H1 (cell line): ENCODE measurements around the gene PIAS2. TPM values are rescaled to one million over a fixed set of nuclear protein-coding genes. Genes with fewer than 3 reads are reported as not detected.

Experiments
- CTCF ChIA-PET: fragments of 300-600 bp; sonication (Branson Sonifier 250); formaldehyde crosslinking; loops from one replicate; lab custom pipeline; 2021; ENCODE audit not compliant: partially characterized antibody; lab: Charles Lee
- POLR2A ChIA-PET: fragments of 300-600 bp; sonication (Branson Sonifier 250); formaldehyde crosslinking; loops from one replicate; lab custom pipeline; 2021; ENCODE audit warnings: inconsistent platforms; ENCODE audit not compliant: partially characterized antibody; lab: Charles Lee
- DNase-seq, 2 experiments: peaks; one replicate each; pipeline versions ENCODE4 v3.0.0 to v3.0.0-alpha.2; 2010 to 2022; ENCODE audit warnings: low spot score in 2 of 2, low read depth in 1 of 2, mixed read lengths in 1 of 2
- FAIRE-seq: peaks from 2 replicates; lab custom pipeline; 2011; peaks lifted over from hg19 to GRCh38; lab: Jason Lieb, UNC
- H2AFZ ChIP-seq: 2 replicates; pipeline ENCODE4 v1.8.1; 2012; ENCODE audit warnings: low read length, inconsistent platforms
- H2AK5ac ChIP-seq: 2 replicates; pipeline ENCODE4 v1.6.1; 2013; ENCODE audit warnings: low read depth, low read length
- H2BK120ac ChIP-seq: replicated peaks from 2 replicates; pipeline ENCODE3; 2013; ENCODE audit warnings: low read depth, low read length, inconsistent platforms
- H2BK12ac ChIP-seq: 2 replicates; pipeline ENCODE4 v1.6.1; 2013; ENCODE audit warnings: low read depth, low read length
- H2BK15ac ChIP-seq: 2 replicates; pipeline ENCODE4 v1.6.1; 2013; ENCODE audit warnings: low read length
- H2BK20ac ChIP-seq: 2 replicates; pipeline ENCODE4 v1.6.1; 2013; ENCODE audit warnings: low read length
- H2BK5ac ChIP-seq: 2 replicates; pipeline ENCODE4 v1.6.1; 2013; ENCODE audit warnings: low read depth, low read length
- H3K14ac ChIP-seq: 2 replicates; pipeline ENCODE4 v1.6.1; 2013; ENCODE audit warnings: inconsistent platforms; ENCODE audit not compliant: insufficient read length
- H3K18ac ChIP-seq: 2 replicates; pipeline ENCODE4 v1.6.1; 2013; ENCODE audit warnings: low read length; ENCODE audit errors: extremely low read depth
- H3K23ac ChIP-seq: 2 replicates; pipeline ENCODE4 v1.6.1; 2013; ENCODE audit warnings: inconsistent platforms; ENCODE audit not compliant: insufficient read length
- H3K23me2 ChIP-seq: 2 replicates; pipeline ENCODE4 v1.6.1; 2013; ENCODE audit warnings: low read depth, low read length
- H3K27ac ChIP-seq: 2 replicates; pipeline ENCODE4 v1.6.1; 2011; ENCODE audit warnings: low read depth, low read length, inconsistent platforms
- H3K27me3 ChIP-seq, 4 experiments: replicated peaks in 1 of 4; 1 replicate in 1 of 4; 2 replicates in 3 of 4; pipeline versions ENCODE4 v1.6.1 to v1.8.1; 2011 to 2013; ENCODE audit warnings: low read length in 3 of 4, mild to moderate bottlenecking in 3 of 4, inconsistent platforms in 2 of 4, mixed read lengths in 2 of 4, moderate library complexity in 1 of 4; ENCODE audit not compliant: control insufficient read depth in 3 of 4, insufficient read depth in 3 of 4; ENCODE audit errors: extremely low read depth in 1 of 4
- H3K36me3 ChIP-seq, 4 experiments: 2 replicates each; pipeline versions ENCODE4 v1.6.1 to v1.8.1; 2011 to 2013; ENCODE audit warnings: mild to moderate bottlenecking in 4 of 4, low read length in 3 of 4, moderate library complexity in 2 of 4, control low read depth in 1 of 4, inconsistent platforms in 1 of 4; ENCODE audit not compliant: insufficient read depth in 4 of 4, control insufficient read depth in 2 of 4
- H3K4ac ChIP-seq: replicated peaks from 2 replicates; pipeline ENCODE3; 2013; ENCODE audit warnings: low read length, low read depth, mixed read lengths, inconsistent platforms; ENCODE audit not compliant: insufficient read length
- H3K4me1 ChIP-seq, 4 experiments: replicated peaks in 1 of 4; 1 replicate in 1 of 4; 2 replicates in 3 of 4; pipeline versions ENCODE4 v1.6.1 to v1.8.1; 2011 to 2013; ENCODE audit warnings: low read length in 3 of 4, inconsistent platforms in 2 of 4, mixed read lengths in 1 of 4; ENCODE audit not compliant: insufficient read depth in 4 of 4, control insufficient read depth in 3 of 4
- H3K4me2 ChIP-seq, 2 experiments: 2 replicates each; pipeline versions ENCODE4 v1.6.1 to v1.8.1; 2011 to 2013; ENCODE audit warnings: low read depth in 2 of 2, low read length in 2 of 2, control low read depth in 1 of 2, inconsistent platforms in 1 of 2, mild to moderate bottlenecking in 1 of 2; ENCODE audit not compliant: insufficient read depth in 1 of 2
- H3K4me3 ChIP-seq, 4 experiments: fragments of 200-600, 300-600 bp in 1 of 4; sonication (generic), shearing (Covaris generic), sonication (Bioruptor Twin) in 1 of 4; 2 replicates each; pipeline versions ENCODE4 v1.5.1 to v1.8.1; 2011 to 2016; ENCODE audit warnings: low read length in 4 of 4, low read depth in 3 of 4, control low read depth in 2 of 4, inconsistent platforms in 2 of 4, mild to moderate bottlenecking in 2 of 4, mixed read lengths in 1 of 4, moderate library complexity in 1 of 4; ENCODE audit not compliant: insufficient read depth in 2 of 4; ENCODE audit errors: extremely low read depth in 1 of 4
- H3K56ac ChIP-seq: replicated peaks from 2 replicates; pipeline ENCODE3; 2013; ENCODE audit warnings: low read depth, mild to moderate bottlenecking, mixed read lengths, low read length, inconsistent platforms; ENCODE audit not compliant: insufficient read length
- H3K79me1 ChIP-seq: 2 replicates; pipeline ENCODE4 v1.6.1; 2013; ENCODE audit warnings: low read depth, low read length, control low read depth
- H3K79me2 ChIP-seq, 2 experiments: 2 replicates each; pipeline versions ENCODE4 v1.6.1 to v1.8.1; 2012 to 2013; ENCODE audit warnings: low read length in 2 of 2, mild to moderate bottlenecking in 2 of 2, inconsistent platforms in 1 of 2; ENCODE audit not compliant: insufficient read depth in 2 of 2, control insufficient read depth in 1 of 2
- H3K9ac ChIP-seq, 4 experiments: replicated peaks in 1 of 4; 1 replicate in 1 of 4; 2 replicates in 3 of 4; pipeline versions ENCODE4 v1.6.1 to v1.8.1; 2011 to 2013; ENCODE audit warnings: low read depth in 3 of 4, low read length in 3 of 4, control low read depth in 2 of 4, mild to moderate bottlenecking in 2 of 4, moderate library complexity in 2 of 4, inconsistent platforms in 1 of 4; ENCODE audit errors: extremely low read depth in 1 of 4
- H3K9me3 ChIP-seq, 2 experiments: 2 replicates each; pipeline versions ENCODE4 v1.6.1 to v1.8.1; 2012 to 2013; ENCODE audit warnings: mild to moderate bottlenecking in 2 of 2, moderate library complexity in 2 of 2, control low read depth in 1 of 2, inconsistent platforms in 1 of 2, low read depth in 1 of 2, low read length in 1 of 2, mixed read lengths in 1 of 2; ENCODE audit not compliant: insufficient read depth in 2 of 2
- H4K20me1 ChIP-seq, 2 experiments: replicated peaks in 1 of 2; 2 replicates each; pipeline versions ENCODE3 to v1.8.1; 2011 to 2013; ENCODE audit warnings: inconsistent platforms in 2 of 2, low read length in 2 of 2, mild to moderate bottlenecking in 1 of 2; ENCODE audit not compliant: insufficient read depth in 2 of 2, control insufficient read depth in 1 of 2
- H4K5ac ChIP-seq: 2 replicates; pipeline ENCODE4 v1.6.1; 2013; ENCODE audit warnings: low read length, low read depth, mixed read lengths, inconsistent platforms; ENCODE audit not compliant: insufficient read length
- H4K8ac ChIP-seq: 2 replicates; pipeline ENCODE4 v1.8.0; 2013; ENCODE audit warnings: mild to moderate bottlenecking, moderate library complexity, low read length, inconsistent platforms; ENCODE audit not compliant: insufficient read depth; ENCODE audit errors: extremely low read depth
- H4K91ac ChIP-seq: replicated peaks from 2 replicates; pipeline ENCODE3; 2013; ENCODE audit warnings: low read length, mixed read lengths, inconsistent platforms; ENCODE audit not compliant: insufficient read length
- SAP30 ChIP-seq: fragments of 300-600 bp; sonication (generic); IDR thresholded peaks from 2 replicates; pipeline ENCODE4 v1.7.1; 2012; ENCODE audit warnings: low read length, moderate library complexity, mild to moderate bottlenecking, inconsistent platforms; ENCODE audit not compliant: insufficient read depth, insufficient replicate concordance
- WGBS, 2 experiments: shearing (Covaris generic) in 1 of 2; methylation state at CpG; one replicate each; pipeline versions ENCODE4 v1.1.6 to v1.1.7; 2013 to 2015; ENCODE audit warnings: low lambda C conversion rate in 2 of 2, mixed read lengths in 2 of 2, inconsistent platforms in 1 of 2, low coverage in 1 of 2, missing lambda C conversion rate in 1 of 2; ENCODE audit not compliant: insufficient replicate concordance in 2 of 2, insufficient coverage in 1 of 2, insufficient read length in 1 of 2; ENCODE audit errors: extremely low coverage in 1 of 2, missing lambda C conversion rate in 1 of 2; 5-methylcytosine and 5-hydroxymethylcytosine counted together
- polyA plus RNA-seq, 7 experiments: library from polyadenylated mRNA; depleted of rRNA in 3 of 7; stranded (reverse) in 5 of 7; unstranded in 2 of 7; fragments of >200 nt in 5 of 7; fragments of 200-250 nt in 2 of 7; gene quantifications; 1 replicate in 5 of 7; 2 replicates in 1 of 7; 4 replicates in 1 of 7; pipeline versions ENCODE4 v1.2.1 to v1.2.3, GENCODE V29; 2011 to 2013; ENCODE audit warnings: missing spikeins in 2 of 7, mixed read lengths in 2 of 7
- total RNA-seq: library from RNA; stranded (reverse); fragmentation: NEBNext Ultra II Directional; extraction: Animal tissue kit (Norgen Biotek cat#: 25700); gene quantifications from 2 replicates; pipeline ENCODE4 v1.2.1, GENCODE V29; 2021
- TF ChIP-seq, protein P1 (sequence below): IDR thresholded peaks from 2 replicates; pipeline ENCODE4 v1.6.1; 2012; ENCODE audit warnings: inconsistent platforms

PIAS2 gene
- total and polyA plus RNA-seq, 2 of the 8 experiments (the other 6 are each of a cell fraction or from before 2014, with no cell fraction given) = 20.1 to 53.9 TPM

GRCh38 chr18:46771141-46771540 lies 146.2 kb downstream of the PIAS2 start:
- Histone ChIP-seq H2AK5ac (peak overlapping the region; percentile 60; the same call in 1 of the 2 replicates), H4K20me1 (no peaks in the 10 kb centered on the region), H3K4ac (no peak overlapping the region), H4K8ac (no peak overlapping the region; the same call in 1 of the 2 replicates), H4K91ac (peak overlapping the region; percentile 42), H3K4me2 (no peak overlapping the region), H2AFZ (no peak overlapping the region), H3K4me3 (no peak overlapping the region), H2BK15ac (peak overlapping the region; percentile 76; the same call in 1 of the 2 replicates), H2BK20ac (peak overlapping the region; percentile 66; the same call in 1 of the 2 replicates), H3K18ac (no peak overlapping the region), H3K14ac (no peak overlapping the region), H3K56ac (no peak overlapping the region), H3K9me3 (no peaks in the 10 kb centered on the region), H2BK120ac (no peak overlapping the region), H3K27ac (no peak overlapping the region), H3K79me1 (no peaks in the 10 kb centered on the region), H3K36me3 (no peaks in the 10 kb centered on the region), H4K5ac (no peak overlapping the region), H2BK12ac (no peak overlapping the region; the same call in 1 of the 2 replicates), H3K79me2 (no peaks in the 10 kb centered on the region), H3K23me2 (no peaks in the 10 kb centered on the region; the same call in 1 of the 2 replicates), H2BK5ac (no peak overlapping the region), H3K9ac (no peak overlapping the region), H3K23ac (no peak overlapping the region), H3K4me1 (peaks cover 5 to 17% (median 12%) of the 10 kb centered on the region in 4 experiments), H3K27me3 (no peaks in the 10 kb centered on the region)
- WGBS, 2 experiments = 85% methylated on average over 3 of the region's 3 CpGs; no CpG with 5 or more reads in 1 of the 2 experiments
- POLR2A ChIA-PET = no interaction called here
- no peak for TF ChIP-seq SAP30
- TF ChIP-seq, protein P1, sequence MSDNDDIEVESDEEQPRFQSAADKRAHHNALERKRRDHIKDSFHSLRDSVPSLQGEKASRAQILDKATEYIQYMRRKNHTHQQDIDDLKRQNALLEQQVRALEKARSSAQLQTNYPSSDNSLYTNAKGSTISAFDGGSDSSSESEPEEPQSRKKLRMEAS = no peak
- CTCF ChIA-PET = interaction anchor here (1.2 to 1.9 kb wide), 4 partner anchors 10 to 23 kb away, joined by 3 to 7 read pairs (median 4); no protein-coding TSS in a partner anchor
- DNase-seq (no peak), FAIRE-seq (no peak)
